Panc1 (cell line): Measurements from ENCODE around the gene CCDC40. TPM values are rescaled to one million over a fixed set of nuclear protein-coding genes. Genes with fewer than 3 reads are reported as not detected.

Source experiments
- ATAC-seq: fragments of 200-7000 bp; cut with Tn5 transposase; 2 replicates; pipeline ENCODE4 v1.9.1; 2020; ENCODE audit warnings: mild to moderate bottlenecking, moderate library complexity
- BruUV-seq: library from RNA; stranded (reverse); fragments of 400-500 nt; replicated peaks from 2 replicates; lab custom pipeline; 2021; lab: Mats Ljungman, UMichigan
- CTCF ChIA-PET: fragments of 300-600 bp; sonication (Branson Sonifier 250); formaldehyde crosslinking; loops from one replicate; lab custom pipeline; 2022; ENCODE audit warnings: antibody characterized with exemption; lab: Charles Lee
- POLR2A ChIA-PET: fragments of 300-600 bp; sonication (Branson Sonifier 250); formaldehyde crosslinking; loops from one replicate; lab custom pipeline; 2022; ENCODE audit warnings: antibody characterized with exemption; lab: Charles Lee
- DNase-seq: peaks from one replicate; pipeline ENCODE4 v3.0.0-alpha.2; 2010; ENCODE audit warnings: low read depth, low spot score
- H3K27ac ChIP-seq: 2 replicates; pipeline ENCODE4 v1.5.1; 2011; ENCODE audit warnings: mild to moderate bottlenecking, low read length, inconsistent platforms
- H3K27me3 ChIP-seq: fragments of 200-500 bp; sonication (Bioruptor generic); 2 replicates; pipeline ENCODE4 v1.6.0; 2014; ENCODE audit warnings: low read length, inconsistent platforms; ENCODE audit not compliant: control insufficient read depth, insufficient read depth
- H3K36me3 ChIP-seq: fragments of 200-500 bp; sonication (Bioruptor generic); 2 replicates; pipeline ENCODE4 v1.5.1; 2014; ENCODE audit warnings: inconsistent platforms, mild to moderate bottlenecking, low read length, moderate library complexity; ENCODE audit not compliant: control insufficient read depth, insufficient read depth
- H3K4me1 ChIP-seq: 2 replicates; pipeline ENCODE4 v1.5.1; 2011; ENCODE audit warnings: inconsistent platforms, mild to moderate bottlenecking, low read length, moderate library complexity; ENCODE audit not compliant: control insufficient read depth, insufficient read depth
- H3K4me3 ChIP-seq, 2 experiments: 2 replicates each; pipeline ENCODE4 v1.5.1; 2011 to 2012; ENCODE audit warnings: low read depth in 2 of 2, low read length in 2 of 2, mild to moderate bottlenecking in 2 of 2, inconsistent platforms in 1 of 2, moderate library complexity in 1 of 2
- H3K9me3 ChIP-seq: fragments of 200-500 bp; sonication (Bioruptor generic); 2 replicates; pipeline ENCODE4 v1.5.1; 2014; ENCODE audit warnings: low read depth, mild to moderate bottlenecking, inconsistent platforms, low read length, moderate library complexity; ENCODE audit not compliant: control insufficient read depth, insufficient read depth
- CTCF ChIP-seq: fragments of 450-650 bp; IDR thresholded peaks from 2 replicates; pipeline ENCODE4 v1.5.1; 2017; ENCODE audit warnings: mild to moderate bottlenecking
- POLR2AphosphoS5 ChIP-seq: IDR thresholded peaks from 2 replicates; pipeline ENCODE4 v1.6.1; 2012; ENCODE audit warnings: mild to moderate bottlenecking, low read depth, low read length, moderate library complexity
- REST ChIP-seq, 2 experiments: IDR thresholded peaks; 2 replicates each; pipeline ENCODE4 v1.6.1; 2011 to 2012; ENCODE audit warnings: low read depth in 2 of 2, control low read depth in 1 of 2, low read length in 1 of 2, mild to moderate bottlenecking in 1 of 2, moderate library complexity in 1 of 2; ENCODE audit not compliant: insufficient read depth in 1 of 2
- SIN3A ChIP-seq: IDR thresholded peaks from 2 replicates; pipeline ENCODE4 v1.6.1; 2012; ENCODE audit warnings: low read depth, mild to moderate bottlenecking, low read length, moderate library complexity, borderline replicate concordance; ENCODE audit not compliant: insufficient read depth
- TCF7L2 ChIP-seq: IDR thresholded peaks from 2 replicates; pipeline ENCODE4 v1.6.1; 2011; ENCODE audit warnings: mild to moderate bottlenecking, low read depth, low read length, inconsistent platforms
- in situ Hi-C: cut with HindIII; loops from 2 replicates; pipeline ENCODE4 v1.10.0; 2016; ENCODE audit warnings: low sequenced_read_pairs, low pct_unique_long_range_greater_than_20kb
- intact Hi-C: fragments of 100-400 bp; cut with micrococcal nuclease; formaldehyde crosslinking; loops from one replicate; pipeline ENCODE4 v1.10.0; 2022; ENCODE audit not compliant: unreplicated experiment
- total RNA-seq: library from RNA; stranded (reverse); gene quantifications from one replicate; pipeline ENCODE4 v1.2.1, GENCODE V29; 2021; ENCODE audit not compliant: unreplicated experiment

Gene CCDC40
- total RNA-seq, 1 experiment from 2014 or later: 18.0 TPM

- DNase-seq (no peak), ATAC-seq (no peak)
- no peaks in the 10 kb centered on the region for H3K27me3 ChIP-seq
- POLR2A ChIA-PET: no interaction called here
- in situ Hi-C loops: no loop called here
- no TSS peak for BruUV-seq
- no peak for TF ChIP-seq CTCF
- TF ChIP-seq SIN3A: no peak
- CTCF ChIA-PET: interaction anchor here (0.7 kb wide), 1 partner anchor 219 kb away, joined by 3 read pairs; the partner anchor contains the start of gene CBX4
- H3K36me3 ChIP-seq: no peaks in the 10 kb centered on the region
- no peak overlapping the region for H3K27ac ChIP-seq
- H3K4me1 ChIP-seq: peaks cover 16% of the 10 kb centered on the region
- intact Hi-C loops: no loop called here
- H3K9me3 ChIP-seq: no peaks in the 10 kb centered on the region
- no peak overlapping the region for H3K4me3 ChIP-seq
Observed at GRCh38 chr17:80058311-80058955, 22.0 kb downstream of the CCDC40 start.

- DNase-seq (no peak), ATAC-seq (no peak)
- H3K4me1 ChIP-seq: peaks cover 10% of the 10 kb centered on the region
- in situ Hi-C loops: no loop called here
- intact Hi-C loops: no loop called here
- POLR2A ChIA-PET: no interaction called here
- no peak overlapping the region for H3K4me3 ChIP-seq
- TF ChIP-seq POLR2AphosphoS5 (no peak), REST (IDR thresholded peaks at IDR 0.05; ENCODE audit: insufficient read depth in 1 of 2, low read depth in 2 of 2, low read length in 1 of 2) (no peak), SIN3A (no peak), TCF7L2 (no peak), CTCF (no peak)
- H3K9me3 ChIP-seq: no peaks in the 10 kb centered on the region
- CTCF ChIA-PET: no interaction called here
- no peaks in the 10 kb centered on the region for H3K36me3 ChIP-seq
- no peak overlapping the region for H3K27ac ChIP-seq
- no peaks in the 10 kb centered on the region for H3K27me3 ChIP-seq
- BruUV-seq: TSS peak; percentile 67
Observed at GRCh38 chr17:80060644-80061043, 24.2 kb downstream of the CCDC40 start.
